ENCODE results near the gene LCP2. TPM values are rescaled to one million over a fixed set of nuclear protein-coding genes. Genes with fewer than 3 reads are reported as not detected.
A peak's percentile ranks its signal among the peaks of the same experiment; 100 is the strongest.

The LCP2 gene
- total and polyA plus RNA-seq, 3 experiments from 2014 or later, result 219 to 288 (median 224) TPM

- H3K4me3 ChIP-seq (ENCODE audit: low read length), result no peak overlapping the region
- H3K4me1 ChIP-seq (ENCODE audit: insufficient read depth, low read length), result peaks cover 97% of the 10 kb centered on the region
- H3K4me1 Mint-ChIP-seq, result peaks cover 17 to 53% (median 17%) of the 10 kb centered on the region in 3 donors
Measured at GRCh38 chr5:170332058-170332457, 34.5 kb upstream of the LCP2 start.

GRCh38 chr5:170330568-170331054 is 33.0 kb upstream of the LCP2 start:
- peaks cover 87% of the 10 kb centered on the region for H3K4me1 ChIP-seq (ENCODE audit: insufficient read depth, low read length)
- Mint-ChIP-seq H3K4me1 (peaks cover 3 to 39% (median 10%) of the 10 kb centered on the region in 3 donors), H3K27ac (no peak overlapping the region), H3K9me3 (peaks cover 0 to 2% (median 0%) of the 10 kb centered on the region in 5 donors), H3K36me3 (no peaks in the 10 kb centered on the region), H3K4me3 (peak overlapping the region in 1 of 7 donors; percentile 84), H3K27me3 (peaks cover 0 to 1% of the 10 kb centered on the region in 2 donors)
- peak in 2 of 5 donors; percentile 5 to 57 for DNase-seq
- no peaks in the 10 kb centered on the region for H3K9me3 ChIP-seq (ENCODE audit: low read length)
- no peaks in the 10 kb centered on the region for H3K36me3 ChIP-seq (ENCODE audit: insufficient read depth, low read length)
- no peaks in the 10 kb centered on the region for H3K27me3 ChIP-seq (ENCODE audit: insufficient read depth, low read length, poor library complexity, severe bottlenecking)
- POLR2A ChIA-PET, result interaction anchor here (0.7 to 5.9 kb wide), 11 partner anchors 17 to 694 kb away, joined by 3 to 67 read pairs (median 8); partner anchors contain the start of gene LCP2
- H3K27ac ChIP-seq (ENCODE audit: low read depth, low read length), result peak overlapping the region; percentile 52
- H3K4me3 ChIP-seq (ENCODE audit: low read length), result peak overlapping the region; percentile 10
- CTCF ChIA-PET, result interaction anchor here (0.9 to 6.1 kb wide), 12 partner anchors 8 to 104 kb away, joined by 3 to 93 read pairs (median 8); partner anchors contain the start of gene LCP2

More at GRCh38 chr5:170332058-170332457, 34.5 kb upstream of the LCP2 start:
- POLR2A ChIA-PET, result interaction anchor here (1.7 to 5.9 kb wide), 9 partner anchors 19 to 67 kb away, joined by 4 to 67 read pairs (median 12); partner anchors contain the start of gene LCP2
- H3K27me3 Mint-ChIP-seq, result peaks cover 0 to 1% of the 10 kb centered on the region in 2 donors
- Histone ChIP-seq H3K9me3 (ENCODE audit: low read length) (no peaks in the 10 kb centered on the region), H3K27ac (ENCODE audit: low read depth, low read length) (peak overlapping the region; percentile 52), H3K27me3 (ENCODE audit: insufficient read depth, low read length, poor library complexity, severe bottlenecking) (no peaks in the 10 kb centered on the region), H3K36me3 (ENCODE audit: insufficient read depth, low read length) (no peaks in the 10 kb centered on the region)
- DNase-seq, result no peak
- CTCF ChIA-PET, result interaction anchor here (1.9 to 6.1 kb wide), 5 partner anchors 36 to 106 kb away, joined by 8 to 93 read pairs (median 17); partner anchors contain the start of gene LCP2
- H3K9me3 Mint-ChIP-seq, result peaks cover 0 to 2% (median 0%) of the 10 kb centered on the region in 5 donors
- peak overlapping the region in 6 of 7 donors; percentile 9 to 85 (median 71) for H3K4me3 Mint-ChIP-seq
- H3K36me3 Mint-ChIP-seq, result no peaks in the 10 kb centered on the region
- H3K27ac Mint-ChIP-seq, result no peak overlapping the region

GRCh38 chr5:170329524-170329923 is 31.9 kb upstream of the LCP2 start:
- no peak overlapping the region for H3K27ac Mint-ChIP-seq
- H3K4me3 ChIP-seq (ENCODE audit: low read length), result peak overlapping the region; percentile 10
- H3K9me3 ChIP-seq (ENCODE audit: low read length), result no peaks in the 10 kb centered on the region
- H3K36me3 Mint-ChIP-seq, result no peaks in the 10 kb centered on the region
- H3K9me3 Mint-ChIP-seq, result peaks cover 0 to 2% (median 0%) of the 10 kb centered on the region in 5 donors
- DNase-seq, result no peak
- ChIA-PET POLR2A (interaction anchor here (2.7 to 5.9 kb wide), 3 partner anchors 26 to 55 kb away, joined by 15 to 67 read pairs (median 22); partner anchors contain the start of gene LCP2), CTCF (interaction anchor here (1.8 to 6.1 kb wide), 3 partner anchors 9 to 34 kb away, joined by 5 to 93 read pairs (median 6); partner anchors contain the start of gene LCP2)
- peaks cover 0 to 1% of the 10 kb centered on the region in 2 donors for H3K27me3 Mint-ChIP-seq
- no peak overlapping the region for H3K27ac ChIP-seq (ENCODE audit: low read depth, low read length)
- H3K4me1 Mint-ChIP-seq, result peaks cover 4 to 32% (median 16%) of the 10 kb centered on the region in 3 donors
- no peak overlapping the region for H3K4me3 Mint-ChIP-seq
- H3K27me3 ChIP-seq (ENCODE audit: insufficient read depth, low read length, poor library complexity, severe bottlenecking), result no peaks in the 10 kb centered on the region
- H3K36me3 ChIP-seq (ENCODE audit: insufficient read depth, low read length), result no peaks in the 10 kb centered on the region
- peaks cover 78% of the 10 kb centered on the region for H3K4me1 ChIP-seq (ENCODE audit: insufficient read depth, low read length)

GRCh38 chr5:170327829-170328228 is 30.3 kb upstream of the LCP2 start:
- Mint-ChIP-seq H3K9me3 (peaks cover 0 to 2% (median 0%) of the 10 kb centered on the region in 5 donors), H3K36me3 (no peaks in the 10 kb centered on the region), H3K4me3 (no peak overlapping the region), H3K27me3 (peaks cover 0 to 1% of the 10 kb centered on the region in 2 donors), H3K4me1 (peaks cover 4 to 17% (median 15%) of the 10 kb centered on the region in 3 donors), H3K27ac (no peak overlapping the region)
- no peak overlapping the region for H3K27ac ChIP-seq (ENCODE audit: low read depth, low read length)
- POLR2A ChIA-PET, result interaction anchor here (0.6 to 1.3 kb wide), 3 partner anchors 31 to 37 kb away, joined by 3 to 6 read pairs (median 3); no protein-coding TSS in a partner anchor
- H3K9me3 ChIP-seq (ENCODE audit: low read length), result no peaks in the 10 kb centered on the region
- no peak overlapping the region for H3K4me3 ChIP-seq (ENCODE audit: low read length)
- H3K36me3 ChIP-seq (ENCODE audit: insufficient read depth, low read length), result no peaks in the 10 kb centered on the region
- CTCF ChIA-PET, result interaction anchor here (1.1 to 3.2 kb wide), 6 partner anchors 11 to 102 kb away, joined by 3 to 16 read pairs (median 4); partner anchors contain the start of gene LCP2
- H3K27me3 ChIP-seq (ENCODE audit: insufficient read depth, low read length, poor library complexity, severe bottlenecking), result no peaks in the 10 kb centered on the region
- peaks cover 61% of the 10 kb centered on the region for H3K4me1 ChIP-seq (ENCODE audit: insufficient read depth, low read length)
- no peak for DNase-seq

GRCh38 chr5:170327168-170327567 is 29.6 kb upstream of the LCP2 start:
- Mint-ChIP-seq H3K27ac (no peak overlapping the region), H3K9me3 (peaks cover 0 to 2% (median 0%) of the 10 kb centered on the region in 5 donors), H3K27me3 (peaks cover 0 to 1% of the 10 kb centered on the region in 2 donors), H3K4me3 (no peak overlapping the region), H3K4me1 (peaks cover 4 to 17% (median 9%) of the 10 kb centered on the region in 3 donors), H3K36me3 (no peaks in the 10 kb centered on the region)
- Histone ChIP-seq H3K27ac (ENCODE audit: low read depth, low read length) (no peak overlapping the region), H3K27me3 (ENCODE audit: insufficient read depth, low read length, poor library complexity, severe bottlenecking) (no peaks in the 10 kb centered on the region), H3K4me3 (ENCODE audit: low read length) (no peak overlapping the region), H3K9me3 (ENCODE audit: low read length) (no peaks in the 10 kb centered on the region), H3K4me1 (ENCODE audit: insufficient read depth, low read length) (peaks cover 54% of the 10 kb centered on the region), H3K36me3 (ENCODE audit: insufficient read depth, low read length) (no peaks in the 10 kb centered on the region)
- CTCF ChIA-PET, result interaction anchor here (1.0 to 3.2 kb wide), 7 partner anchors 11 to 95 kb away, joined by 3 to 16 read pairs (median 4); partner anchors contain the start of gene C5orf58
- POLR2A ChIA-PET, result interaction anchor here (0.9 to 1.0 kb wide), 2 partner anchors 24 to 49 kb away, joined by 3 to 7 read pairs; no protein-coding TSS in a partner anchor
- no peak for DNase-seq

GRCh38 chr5:170319301-170319700 is 21.7 kb upstream of the LCP2 start:
- CTCF ChIA-PET, result interaction anchor here (1.2 to 1.9 kb wide), 5 partner anchors 15 to 45 kb away, joined by 3 to 8 read pairs (median 5); partner anchors contain the start of gene LCP2
- DNase-seq, result no peak
- no peak overlapping the region for H3K4me3 ChIP-seq (ENCODE audit: low read length)
- peaks cover 10 to 25% (median 18%) of the 10 kb centered on the region in 3 donors for H3K4me1 Mint-ChIP-seq
- H3K27ac ChIP-seq (ENCODE audit: low read depth, low read length), result no peak overlapping the region
- POLR2A ChIA-PET, result no interaction called here
- H3K36me3 Mint-ChIP-seq, result no peaks in the 10 kb centered on the region
- no peak overlapping the region for H3K27ac Mint-ChIP-seq
- no peaks in the 10 kb centered on the region for H3K9me3 ChIP-seq (ENCODE audit: low read length)
- no peaks in the 10 kb centered on the region for H3K27me3 ChIP-seq (ENCODE audit: insufficient read depth, low read length, poor library complexity, severe bottlenecking)
- H3K36me3 ChIP-seq (ENCODE audit: insufficient read depth, low read length), result no peaks in the 10 kb centered on the region
- H3K9me3 Mint-ChIP-seq, result no peaks in the 10 kb centered on the region
- H3K4me3 Mint-ChIP-seq, result peak overlapping the region in 1 of 7 donors; percentile 14
- H3K4me1 ChIP-seq (ENCODE audit: insufficient read depth, low read length), result peaks cover 19% of the 10 kb centered on the region
- no peaks in the 10 kb centered on the region for H3K27me3 Mint-ChIP-seq

GRCh38 chr5:170317499-170317898 is 19.9 kb upstream of the LCP2 start:
- H3K9me3 Mint-ChIP-seq, result no peaks in the 10 kb centered on the region
- peaks cover 22 to 43% (median 34%) of the 10 kb centered on the region in 3 donors for H3K4me1 Mint-ChIP-seq
- DNase-seq, result no peak
- Histone ChIP-seq H3K27ac (ENCODE audit: low read depth, low read length) (no peak overlapping the region), H3K4me3 (ENCODE audit: low read length) (no peak overlapping the region), H3K9me3 (ENCODE audit: low read length) (no peaks in the 10 kb centered on the region), H3K4me1 (ENCODE audit: insufficient read depth, low read length) (peaks cover 37% of the 10 kb centered on the region), H3K27me3 (ENCODE audit: insufficient read depth, low read length, poor library complexity, severe bottlenecking) (no peaks in the 10 kb centered on the region), H3K36me3 (ENCODE audit: insufficient read depth, low read length) (no peaks in the 10 kb centered on the region)
- CTCF ChIA-PET, result interaction anchor here (1.1 to 1.3 kb wide), 2 partner anchors 24 to 44 kb away, joined by 3 read pairs; no protein-coding TSS in a partner anchor
- H3K27ac Mint-ChIP-seq, result peak overlapping the region in 2 of 8 donors; percentile 26 to 75
- H3K27me3 Mint-ChIP-seq, result no peaks in the 10 kb centered on the region
- H3K4me3 Mint-ChIP-seq, result no peak overlapping the region
- POLR2A ChIA-PET, result interaction anchor here (1.6 kb wide), 1 partner anchor 14 kb away, joined by 6 read pairs; no protein-coding TSS in a partner anchor
- no peaks in the 10 kb centered on the region for H3K36me3 Mint-ChIP-seq

Measured in CD8-positive, alpha-beta memory T cell (primary cell).